Osteoblast (primary cell): ENCODE data around the gene TMBIM1. TPM values are rescaled to one million over a fixed set of nuclear protein-coding genes. Genes with fewer than 3 reads are reported as not detected.

Experiments used
- DNase-seq: peaks from one replicate; pipeline ENCODE4 v3.0.0; 2011; ENCODE audit warnings: low spot score, mixed read lengths; ENCODE audit not compliant: insufficient read length; ENCODE audit errors: missing footprints
- H2AFZ ChIP-seq: 2 replicates; pipeline ENCODE4 v1.6.0; 2011; ENCODE audit warnings: mild to moderate bottlenecking, low read length
- H3K27ac ChIP-seq: 2 replicates; pipeline ENCODE4 v1.5.1; 2011; ENCODE audit warnings: mild to moderate bottlenecking, low read depth, low read length, moderate library complexity
- H3K27me3 ChIP-seq: 2 replicates; pipeline ENCODE4 v1.6.0; 2012; ENCODE audit warnings: mild to moderate bottlenecking, control low read depth, inconsistent platforms, low read length, moderate library complexity; ENCODE audit not compliant: insufficient read depth
- H3K36me3 ChIP-seq: 2 replicates; pipeline ENCODE4 v1.5.1; 2011; ENCODE audit warnings: mild to moderate bottlenecking, low read length, control low read depth, moderate library complexity; ENCODE audit not compliant: insufficient read depth
- H3K4me1 ChIP-seq: 2 replicates; pipeline ENCODE4 v1.5.1; 2011; ENCODE audit warnings: mild to moderate bottlenecking, low read length, control low read depth, moderate library complexity; ENCODE audit not compliant: insufficient read depth
- H3K4me2 ChIP-seq: 2 replicates; pipeline ENCODE4 v1.6.0; 2011; ENCODE audit warnings: mild to moderate bottlenecking, low read length; ENCODE audit not compliant: insufficient read depth
- H3K4me3 ChIP-seq: fragments of 200-600 bp; sonication (generic); 3 replicates; pipeline ENCODE4 v1.5.1; 2012; ENCODE audit warnings: mild to moderate bottlenecking, low read length, inconsistent platforms; ENCODE audit not compliant: insufficient read depth
- H3K79me2 ChIP-seq: 2 replicates; pipeline ENCODE4 v1.6.0; 2012; ENCODE audit warnings: mild to moderate bottlenecking, low read length, control low read depth, inconsistent platforms; ENCODE audit not compliant: insufficient read depth
- H3K9me3 ChIP-seq: 2 replicates; pipeline ENCODE4 v1.5.1; 2011; ENCODE audit warnings: low read depth, low read length, control low read depth
- H4K20me1 ChIP-seq: 2 replicates; pipeline ENCODE4 v1.6.0; 2012; ENCODE audit warnings: mild to moderate bottlenecking, low read length, control low read depth; ENCODE audit not compliant: insufficient read depth
- CTCF ChIP-seq: IDR thresholded peaks from 2 replicates; pipeline ENCODE4 v1.5.1; 2011; ENCODE audit warnings: mild to moderate bottlenecking, low read depth, low read length, moderate library complexity; ENCODE audit errors: extremely low read depth
- total RNA-seq: library from RNA; depleted of rRNA; stranded (reverse); fragments of >200 nt; gene quantifications from 2 replicates; pipeline ENCODE4 v1.2.3, GENCODE V29; 2012

Gene TMBIM1
- total RNA-seq, 1 donor, result 155 TPM

GRCh38 chr2:218320704-218321336, 28.5 kb upstream of the TMBIM1 start:
- Histone ChIP-seq H3K27me3 (no peaks in the 10 kb centered on the region), H3K4me1 (peaks cover 18% of the 10 kb centered on the region), H4K20me1 (no peaks in the 10 kb centered on the region), H3K9me3 (no peaks in the 10 kb centered on the region), H3K36me3 (no peaks in the 10 kb centered on the region), H3K27ac (no peak overlapping the region), H2AFZ (no peak overlapping the region), H3K4me2 (no peak overlapping the region), H3K4me3 (no peak overlapping the region), H3K79me2 (no peaks in the 10 kb centered on the region)
- peak; percentile 54 for DNase-seq
- TF ChIP-seq CTCF, result no peak

GRCh38 chr2:218319813-218320365, 27.6 kb upstream of the TMBIM1 start:
- H3K36me3 ChIP-seq, result no peaks in the 10 kb centered on the region
- no peaks in the 10 kb centered on the region for H4K20me1 ChIP-seq
- no peaks in the 10 kb centered on the region for H3K27me3 ChIP-seq
- H3K27ac ChIP-seq, result no peak overlapping the region
- TF ChIP-seq CTCF, result no peak
- no peak overlapping the region for H3K4me2 ChIP-seq
- no peak overlapping the region for H3K4me3 ChIP-seq
- peaks cover 18% of the 10 kb centered on the region for H3K4me1 ChIP-seq
- DNase-seq, result no peak
- H3K9me3 ChIP-seq, result no peaks in the 10 kb centered on the region
- H2AFZ ChIP-seq, result no peak overlapping the region
- H3K79me2 ChIP-seq, result no peaks in the 10 kb centered on the region

- H3K4me3 ChIP-seq, result no peak overlapping the region
- no peak overlapping the region for H2AFZ ChIP-seq
- H3K79me2 ChIP-seq, result no peaks in the 10 kb centered on the region
- no peaks in the 10 kb centered on the region for H3K9me3 ChIP-seq
- DNase-seq, result no peak
- H3K27me3 ChIP-seq, result no peaks in the 10 kb centered on the region
- H4K20me1 ChIP-seq, result no peaks in the 10 kb centered on the region
- H3K4me1 ChIP-seq, result peaks cover 7% of the 10 kb centered on the region
- TF ChIP-seq CTCF, result no peak
- H3K4me2 ChIP-seq, result no peak overlapping the region
- no peak overlapping the region for H3K27ac ChIP-seq
- H3K36me3 ChIP-seq, result no peaks in the 10 kb centered on the region
Measured at GRCh38 chr2:218318241-218318640, 25.9 kb upstream of the TMBIM1 start.

GRCh38 chr2:218317835-218318234, 25.5 kb upstream of the TMBIM1 start:
- Histone ChIP-seq H3K9me3 (no peaks in the 10 kb centered on the region), H3K36me3 (no peaks in the 10 kb centered on the region), H3K27ac (no peak overlapping the region), H3K79me2 (no peaks in the 10 kb centered on the region), H3K4me3 (no peak overlapping the region), H4K20me1 (no peaks in the 10 kb centered on the region), H2AFZ (no peak overlapping the region), H3K4me1 (peaks cover 7% of the 10 kb centered on the region), H3K27me3 (no peaks in the 10 kb centered on the region), H3K4me2 (no peak overlapping the region)
- no peak for DNase-seq
- no peak for TF ChIP-seq CTCF
